Cortex of kidney (tissue), 1 donor: Measurements from ENCODE around the gene IKZF4.

Experiments used
- DNase-seq: peaks from one replicate; lab custom pipeline; 2025; lab: John Stamatoyannopoulos, UW

The IKZF4 gene

GRCh38 chr12:56082967-56083366 is 62.1 kb downstream of the IKZF4 start:
- DNase-seq: no peak

- no peak for DNase-seq
These were observed 64.2 kb downstream of the IKZF4 start for GRCh38 chr12:56084958-56085543.

- no peak for DNase-seq
These were observed 65.3 kb downstream of the IKZF4 start for GRCh38 chr12:56086096-56086495.

- no peak for DNase-seq
These were observed 65.8 kb downstream of the IKZF4 start for GRCh38 chr12:56086608-56087007.

GRCh38 chr12:56087220-56087619 is 66.4 kb downstream of the IKZF4 start:
- no peak for DNase-seq
